ENCODE data around the gene BICD2.

Gene BICD2

GRCh38 chr9:92746567-92747458 lies 17.8 kb downstream of the BICD2 start:
- no peak for DNase-seq

DNA sequence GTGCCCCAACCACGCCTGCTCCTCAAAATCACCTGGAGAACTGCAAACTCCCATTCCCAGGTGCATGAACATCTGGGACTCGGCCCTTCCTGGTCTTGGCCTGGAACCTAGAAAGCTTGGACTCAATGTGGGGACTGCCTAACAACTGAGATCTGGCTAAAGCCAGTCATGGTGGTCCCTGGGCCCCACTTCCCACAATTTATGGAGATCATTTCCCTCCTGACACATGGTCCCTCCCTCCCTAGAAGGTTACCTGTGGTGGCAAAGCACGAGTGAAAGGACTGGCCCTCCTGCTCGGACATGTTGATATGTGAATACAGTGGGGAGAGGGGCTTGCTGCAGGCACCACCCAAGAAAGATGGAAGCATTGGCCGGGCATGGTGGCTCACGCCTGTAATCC lies 18.8 kb downstream of the BICD2 start:
- no peak for DNase-seq

DNA sequence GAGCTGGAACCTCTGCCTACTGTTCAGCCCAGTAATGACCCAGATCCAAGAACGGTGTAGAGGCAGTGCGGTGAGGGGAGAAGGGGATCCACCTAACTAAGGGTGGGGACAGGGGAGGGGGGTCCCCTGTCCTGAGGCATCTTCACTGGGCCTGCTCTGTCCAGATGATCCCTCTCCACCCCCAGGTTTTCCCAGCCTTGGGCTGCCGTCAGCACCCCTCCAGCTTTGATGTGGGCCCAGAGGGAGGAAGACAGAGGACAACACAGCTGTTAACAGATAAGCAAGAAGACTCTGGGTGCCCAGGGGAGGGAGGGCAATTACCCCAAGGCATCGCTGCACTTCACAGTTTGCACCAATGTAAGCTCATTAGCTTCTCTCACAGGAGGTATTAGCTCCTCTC lies 19.3 kb downstream of the BICD2 start:
- DNase-seq: no peak

DNA sequence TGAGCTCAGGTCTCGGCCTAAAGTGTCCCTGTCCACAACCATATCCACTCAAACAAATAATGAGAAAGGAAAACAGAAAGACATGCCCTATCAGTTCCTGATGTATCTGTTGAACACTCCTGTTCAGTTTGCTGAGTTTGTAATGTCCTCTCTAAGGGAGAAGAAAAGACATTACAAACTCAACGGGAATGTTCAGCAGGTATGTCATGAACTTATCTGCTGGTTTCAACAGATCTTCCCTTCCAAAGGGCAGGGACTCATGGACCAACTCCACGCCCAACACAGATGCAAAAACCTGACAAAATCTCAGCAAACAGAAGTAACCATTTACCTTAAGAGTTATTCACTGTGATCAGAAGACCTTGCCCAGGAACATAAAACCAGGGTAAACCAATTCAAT lies 23.7 kb downstream of the BICD2 start:
- DNase-seq: no peak

DNA sequence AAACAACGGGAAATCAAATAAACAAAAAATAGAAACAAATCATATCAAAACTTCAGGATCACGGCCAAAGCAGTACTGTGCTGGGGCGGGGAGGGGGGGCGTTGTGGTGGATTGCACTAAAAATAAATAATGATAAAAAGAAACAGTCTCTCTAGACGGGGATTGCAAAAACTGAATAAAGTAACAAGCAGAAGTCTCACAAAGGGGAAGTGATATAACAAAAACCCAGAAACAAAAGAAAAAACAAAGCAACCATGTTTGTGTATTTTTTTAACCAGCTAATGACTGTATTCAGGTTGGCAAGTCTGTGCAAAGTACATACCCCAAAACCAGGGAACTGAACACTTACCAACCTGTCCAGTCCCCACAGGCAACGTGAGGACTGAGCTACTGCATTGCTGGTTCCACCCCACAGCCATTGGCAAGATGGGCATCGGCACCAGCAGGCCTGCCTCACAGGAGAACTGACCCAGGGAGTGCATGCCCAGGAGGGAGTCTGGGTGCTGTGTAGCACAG lies 24.1 kb downstream of the BICD2 start:
- no peak for DNase-seq

DNA sequence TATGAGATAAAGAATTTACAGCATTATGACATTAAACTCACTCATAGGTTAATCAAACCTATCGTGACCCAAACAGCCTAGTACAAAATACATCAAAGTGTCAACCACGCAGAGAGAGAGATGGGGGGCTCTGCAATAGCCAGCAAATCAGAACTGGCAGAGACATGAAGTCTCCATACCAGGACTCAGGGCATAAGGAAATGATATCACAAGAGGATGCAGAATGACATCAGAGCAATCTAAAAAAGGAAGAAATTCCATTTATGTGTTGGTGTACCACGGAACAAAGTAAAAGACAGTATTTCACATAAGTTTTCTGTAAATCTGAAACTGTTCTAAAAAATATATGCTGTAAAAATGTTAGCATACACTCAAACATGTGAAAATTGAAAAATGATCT lies 24.6 kb downstream of the BICD2 start:
- no peak for DNase-seq

- DNase-seq: no peak
Observed at GRCh38 chr9:92739346-92739970, 25.2 kb downstream of the BICD2 start.

DNA sequence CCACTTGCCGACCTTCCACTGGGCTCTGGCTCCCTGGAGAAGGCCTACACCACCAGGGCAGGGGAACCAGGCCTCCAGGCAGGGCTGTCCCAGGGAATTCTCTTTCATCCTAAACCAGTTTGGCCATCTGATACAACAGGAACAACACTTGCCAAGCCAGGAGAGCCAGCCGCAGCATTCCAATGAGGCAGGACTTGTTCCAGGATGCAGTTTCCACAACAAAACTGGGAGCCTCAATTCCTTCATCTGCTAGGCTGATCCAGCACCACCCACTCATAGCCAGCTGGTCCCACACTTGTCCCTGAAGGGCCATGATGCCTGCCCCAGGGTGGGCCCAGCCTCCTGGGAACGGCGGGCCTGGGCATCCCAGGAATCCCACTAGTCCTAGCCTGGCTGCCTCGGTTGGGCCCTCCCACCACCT lies 26.0 kb downstream of the BICD2 start:
- DNase-seq: no peak

DNA sequence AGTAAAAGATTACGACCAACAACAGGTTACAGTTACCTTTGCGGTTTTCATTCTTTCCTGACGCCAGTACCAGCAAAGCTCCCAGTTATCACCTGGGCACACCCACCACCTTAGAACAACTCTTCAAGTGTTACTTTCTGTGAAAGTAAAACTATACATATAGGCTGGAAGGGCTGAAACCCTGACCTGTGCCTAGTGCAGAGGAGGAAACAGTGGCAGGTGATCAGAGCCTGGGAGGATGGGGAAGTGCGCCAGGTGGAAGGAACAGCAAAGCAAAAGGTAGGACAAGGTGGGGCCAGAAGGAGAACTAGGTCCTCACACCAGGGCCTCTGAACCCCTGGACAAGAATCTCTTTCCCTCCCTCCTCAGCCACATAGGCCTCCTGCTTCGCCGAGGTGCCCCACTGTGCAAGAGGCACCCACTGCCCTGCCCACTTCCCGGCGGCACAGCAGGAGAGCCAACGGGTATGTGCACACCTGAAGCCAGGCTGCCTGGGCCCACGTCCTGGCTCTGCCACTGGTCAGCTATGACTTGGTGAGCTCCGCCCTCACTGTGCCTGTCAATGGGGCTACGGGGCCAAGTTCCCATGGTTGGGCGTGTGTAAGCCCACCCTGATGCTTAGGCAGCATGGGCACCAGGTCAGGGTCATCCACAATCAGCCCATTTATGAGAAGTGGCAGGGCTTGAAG lies 26.9 kb downstream of the BICD2 start:
- DNase-seq: no peak

- no peak for DNase-seq
Observed at GRCh38 chr9:92737216-92737606, 27.4 kb downstream of the BICD2 start.

GRCh38 chr9:92736563-92737215 lies 27.9 kb downstream of the BICD2 start:
- no peak for DNase-seq

DNA sequence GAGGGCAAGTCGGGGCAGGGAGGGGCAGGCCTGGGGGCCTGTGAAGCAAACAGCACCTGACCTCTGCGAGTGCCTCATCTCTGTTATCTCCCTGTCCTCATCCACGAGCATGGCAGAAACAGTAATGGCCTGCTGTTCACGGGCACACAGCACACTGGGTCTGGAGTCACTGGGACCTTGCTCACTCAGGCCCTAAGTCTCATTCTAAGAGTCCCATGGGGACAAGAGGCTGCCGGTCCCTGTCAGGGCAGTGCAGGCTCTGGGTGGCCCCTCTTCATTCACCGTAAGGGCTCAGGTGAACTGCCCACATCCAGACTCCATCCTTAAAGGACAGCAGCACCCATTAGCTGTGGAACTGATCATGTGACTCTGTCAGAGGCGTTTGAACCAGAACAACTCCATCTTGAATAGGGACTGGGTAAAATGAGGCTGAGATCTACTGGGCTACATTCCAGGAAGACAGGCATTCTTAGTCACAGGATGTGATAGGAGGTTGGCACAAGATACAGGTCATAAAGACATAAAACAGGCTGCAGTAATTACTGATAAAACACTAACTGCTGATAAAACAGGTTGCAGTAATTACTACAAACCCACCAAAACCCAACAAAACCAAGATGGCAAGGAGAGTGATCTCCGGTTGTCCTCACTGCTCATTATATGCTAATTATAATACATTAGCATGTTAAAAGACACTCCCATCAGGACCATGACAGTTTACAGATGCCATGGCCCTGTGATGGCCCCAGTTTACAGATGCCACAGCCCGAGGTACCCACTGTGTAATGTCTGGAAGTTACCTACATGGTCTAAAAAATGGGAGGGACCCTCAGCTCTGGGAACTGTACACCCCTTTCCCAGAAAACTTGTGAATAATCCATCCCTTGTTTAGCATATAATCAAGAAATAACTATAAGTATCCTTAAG lies 28.7 kb downstream of the BICD2 start:
- no peak for DNase-seq

GRCh38 chr9:92734931-92735635 lies 29.6 kb downstream of the BICD2 start:
- no peak for DNase-seq

GRCh38 chr9:92730897-92731296 lies 33.7 kb downstream of the BICD2 start:
- no peak for DNase-seq

DNA sequence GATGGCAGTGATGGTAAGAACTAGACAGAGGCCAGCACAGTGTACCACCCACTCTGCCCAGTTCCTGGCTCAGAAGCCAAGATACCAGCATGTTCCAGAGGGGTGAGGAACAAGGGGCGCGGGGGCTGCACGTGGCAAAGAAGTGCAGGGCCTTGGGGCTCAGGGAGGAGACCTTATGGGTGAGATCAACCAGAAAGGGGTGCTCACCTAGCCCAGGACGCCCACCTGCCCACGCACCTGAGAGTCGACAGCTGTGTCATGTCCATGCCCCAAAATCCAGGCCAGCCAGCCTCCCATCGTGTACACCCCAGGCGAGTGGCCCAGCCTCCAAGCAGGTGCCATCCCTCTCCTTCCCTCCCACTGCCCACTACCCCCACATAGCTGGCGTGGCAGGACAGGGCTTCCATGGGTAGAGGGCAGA lies 34.9 kb downstream of the BICD2 start:
- no peak for DNase-seq

DNA sequence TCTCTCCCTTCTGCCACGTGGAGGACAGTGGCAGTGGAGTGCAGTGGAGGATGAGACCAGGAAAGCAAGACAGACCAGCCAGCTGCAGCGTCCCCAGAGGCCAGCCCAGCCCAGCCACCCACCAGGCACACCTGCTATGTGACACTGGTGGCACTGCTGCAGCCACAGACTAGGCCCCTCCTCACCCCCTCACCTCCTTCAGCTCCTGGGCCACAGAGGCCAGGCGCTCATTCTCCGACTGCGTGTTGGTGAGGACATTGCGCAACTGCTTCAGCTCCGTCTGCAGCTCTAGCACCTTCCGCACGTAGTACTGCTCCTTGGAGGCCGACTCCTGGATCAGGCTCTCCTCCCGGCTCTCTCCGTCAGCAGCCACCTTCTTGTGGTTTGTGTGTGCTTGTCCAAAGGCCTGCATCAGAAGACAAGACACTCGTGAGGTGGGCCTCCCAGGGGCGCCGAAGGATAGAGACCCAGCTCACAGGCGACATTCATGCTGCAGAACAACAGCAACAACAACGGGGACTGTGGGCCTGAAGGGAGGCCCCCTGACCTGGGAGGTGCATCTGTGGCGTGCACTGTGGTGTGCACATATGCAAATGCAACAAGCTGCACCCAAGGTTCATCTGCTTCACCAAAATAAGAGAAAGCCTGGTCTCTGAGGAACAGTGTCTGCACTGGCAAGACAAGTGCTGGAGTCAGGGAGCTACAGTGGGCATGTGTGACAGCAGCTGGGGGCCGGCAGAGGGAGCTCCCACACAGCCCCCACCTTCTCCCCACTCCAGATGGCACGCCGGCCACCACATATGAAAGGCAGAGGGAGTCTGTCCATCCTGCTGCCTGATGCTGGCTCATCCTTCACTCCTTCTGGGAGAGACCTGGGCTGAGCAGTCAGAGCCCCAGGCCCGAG lies 35.5 kb downstream of the BICD2 start:
- DNase-seq: no peak

GRCh38 chr9:92727716-92728700 lies 36.6 kb downstream of the BICD2 start:
- DNase-seq: no peak

DNA sequence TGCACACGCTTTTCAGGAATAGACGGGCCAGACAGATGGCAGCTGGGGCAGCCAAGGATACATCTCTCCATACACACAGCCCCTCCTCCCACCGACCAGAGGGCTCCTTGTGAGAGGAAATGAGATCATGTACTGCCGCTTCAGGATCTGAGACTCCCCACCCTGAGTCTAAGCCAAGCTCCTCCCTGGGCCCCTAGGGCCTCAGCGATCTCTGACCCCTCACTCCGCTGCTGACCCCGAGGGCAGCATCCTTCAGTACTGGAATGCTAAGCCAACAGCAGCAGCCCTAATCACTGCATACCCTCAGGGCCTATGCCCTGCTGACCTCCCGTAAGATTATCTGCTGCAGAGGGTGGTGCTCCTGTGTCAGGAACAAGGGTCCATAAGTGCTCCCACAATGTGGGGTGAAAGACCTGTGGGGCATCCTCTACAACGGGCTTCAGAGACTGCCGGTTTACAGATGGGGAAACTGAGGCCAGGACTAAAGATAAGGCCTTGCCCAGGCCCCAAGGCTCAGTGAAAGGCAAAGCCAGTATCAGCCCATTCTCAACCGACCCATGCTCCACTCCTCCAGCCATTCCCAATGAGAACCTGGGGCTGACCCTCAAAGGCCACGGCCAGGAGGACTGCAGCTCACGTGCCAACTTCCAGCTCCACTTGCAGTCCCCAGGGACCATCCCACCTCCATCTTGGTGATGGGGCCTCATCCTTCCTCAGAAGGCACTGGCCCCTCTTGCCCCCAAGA lies 37.5 kb downstream of the BICD2 start:
- no peak for DNase-seq
